ES-I3 (cell line): Measurements from ENCODE around the gene TMIGD2.
"Not testable (repeated sequence)": the region's sequence is repeated elsewhere in the genome, so short reads cannot be mapped to it uniquely, and the experiment has no call there.

Experiments used
- H3K36me3 ChIP-seq: 2 replicates; pipeline ENCODE4 v1.6.1; 2013; ENCODE audit warnings: mild to moderate bottlenecking, low read length, control low read depth, moderate library complexity; ENCODE audit not compliant: insufficient read depth
- H3K4me1 ChIP-seq: 2 replicates; pipeline ENCODE4 v1.6.1; 2013; ENCODE audit warnings: mild to moderate bottlenecking, control low read depth, low read length; ENCODE audit not compliant: insufficient read depth
- H3K9ac ChIP-seq: 2 replicates; pipeline ENCODE4 v1.6.1; 2013; ENCODE audit warnings: low read depth, mild to moderate bottlenecking, low read length, moderate library complexity
- H3K9me3 ChIP-seq: 2 replicates; pipeline ENCODE4 v1.6.1; 2013; ENCODE audit warnings: mild to moderate bottlenecking, low read length, moderate library complexity; ENCODE audit not compliant: control insufficient read depth, insufficient read depth

The TMIGD2 gene

GRCh38 chr19:4295972-4296771 lies 6.0 kb downstream of the TMIGD2 start:
- no peaks in the 10 kb centered on the region for H3K9me3 ChIP-seq
- H3K4me1 ChIP-seq, result peaks cover 3% of the 10 kb centered on the region; the same call in 1 of the 2 replicates
- H3K9ac ChIP-seq, result no peak overlapping the region

GRCh38 chr19:4294389-4294788 lies 7.8 kb downstream of the TMIGD2 start:
- no peak overlapping the region for H3K9ac ChIP-seq
- H3K4me1 ChIP-seq, result peaks cover 8% of the 10 kb centered on the region; the same call in 1 of the 2 replicates
- H3K36me3 ChIP-seq, result no peaks in the 10 kb centered on the region
- H3K9me3 ChIP-seq, result no peaks in the 10 kb centered on the region

More at GRCh38 chr19:4295972-4296771, 6.0 kb downstream of the TMIGD2 start:
- no peaks in the 10 kb centered on the region for H3K36me3 ChIP-seq

- H3K4me1 ChIP-seq, result peaks cover 8% of the 10 kb centered on the region; the same call in 1 of the 2 replicates
- H3K9me3 ChIP-seq, result no peaks in the 10 kb centered on the region
- H3K36me3 ChIP-seq, result no peaks in the 10 kb centered on the region
- no peak overlapping the region for H3K9ac ChIP-seq
These were observed 9.7 kb downstream of the TMIGD2 start for GRCh38 chr19:4292515-4292914.

- Histone ChIP-seq H3K36me3 (no peaks in the 10 kb centered on the region), H3K9ac (no peak overlapping the region), H3K9me3 (no peaks in the 10 kb centered on the region), H3K4me1 (peaks cover 8% of the 10 kb centered on the region; the same call in 1 of the 2 replicates)
These were observed 10.9 kb downstream of the TMIGD2 start for GRCh38 chr19:4291184-4291732.

GRCh38 chr19:4288091-4288777 lies 14.0 kb downstream of the TMIGD2 start:
- Histone ChIP-seq H3K9me3 (no peaks in the 10 kb centered on the region), H3K9ac (no peak overlapping the region), H3K4me1 (peaks cover 13% of the 10 kb centered on the region; the same call in 1 of the 2 replicates), H3K36me3 (no peaks in the 10 kb centered on the region)

- H3K9ac ChIP-seq, H3K9me3 ChIP-seq, H3K4me1 ChIP-seq, H3K36me3 ChIP-seq: not testable (repeated sequence)
These were observed 16.0 kb downstream of the TMIGD2 start for GRCh38 chr19:4286141-4286540.

- peak overlapping the region; percentile 72; the same call in 1 of the 2 replicates for H3K9ac ChIP-seq
- H3K9me3 ChIP-seq, result no peaks in the 10 kb centered on the region
- H3K4me1 ChIP-seq, result 0 out of 2 replicates have a peak, but pooled peaks cover 5% of the 10 kb centered on the region
- H3K36me3 ChIP-seq, result no peaks in the 10 kb centered on the region
These were observed 17.2 kb downstream of the TMIGD2 start for GRCh38 chr19:4284974-4285373.

GRCh38 chr19:4284176-4284958 lies 17.8 kb downstream of the TMIGD2 start:
- Histone ChIP-seq H3K9ac (peak overlapping the region; percentile 72), H3K36me3 (no peaks in the 10 kb centered on the region), H3K9me3 (no peaks in the 10 kb centered on the region), H3K4me1 (0 out of 2 replicates have a peak, but pooled peaks cover 5% of the 10 kb centered on the region)

GRCh38 chr19:4279530-4280422 lies 22.4 kb downstream of the TMIGD2 start:
- Histone ChIP-seq H3K36me3 (no peaks in the 10 kb centered on the region), H3K4me1 (0 out of 2 replicates have a peak, but pooled peaks cover under 1% of the 10 kb centered on the region), H3K9ac (peak overlapping the region; percentile 56), H3K9me3 (no peaks in the 10 kb centered on the region)

GRCh38 chr19:4279267-4279529 lies 23.0 kb downstream of the TMIGD2 start:
- H3K36me3 ChIP-seq, result no peaks in the 10 kb centered on the region
- peak overlapping the region; percentile 56 for H3K9ac ChIP-seq

GRCh38 chr19:4278419-4279266 lies 23.5 kb downstream of the TMIGD2 start, which contains the start of gene SHD:
TSS of gene SHD (plus strand) at chr19:4279266. CDS start at chr19:4280064, 798 bp downstream.
- no peaks in the 10 kb centered on the region for H3K9me3 ChIP-seq
- H3K9ac ChIP-seq, result peak within 1 kb of the TSS; percentile 67
- no peaks in the 10 kb centered on the region for H3K4me1 ChIP-seq
- no peaks in the 10 kb centered on the region for H3K36me3 ChIP-seq

More at GRCh38 chr19:4279267-4279529, 23.0 kb downstream of the TMIGD2 start:
- H3K9me3 ChIP-seq, result no peaks in the 10 kb centered on the region
- H3K4me1 ChIP-seq, result no peaks in the 10 kb centered on the region

- Histone ChIP-seq H3K9ac (no peak overlapping the region; the same call in 1 of the 2 replicates), H3K4me1 (no peaks in the 10 kb centered on the region), H3K9me3 (no peaks in the 10 kb centered on the region), H3K36me3 (no peaks in the 10 kb centered on the region)
These were observed 24.2 kb downstream of the TMIGD2 start for GRCh38 chr19:4278010-4278409.
